Caco-2 (cell line): ENCODE measurements around the gene FAM83C. TPM values are rescaled to one million over a fixed set of nuclear protein-coding genes. Genes with fewer than 3 reads are reported as not detected.

ENCODE experiments used
- BruUV-seq: library from RNA; stranded (reverse); fragments of 400-500 nt; replicated peaks from 2 replicates; lab custom pipeline; 2021; lab: Mats Ljungman, UMichigan
- CTCF ChIA-PET: fragments of 300-600 bp; sonication (Branson Sonifier 250); formaldehyde crosslinking; loops from one replicate; lab custom pipeline; 2022; ENCODE audit warnings: antibody characterized with exemption; lab: Charles Lee
- POLR2A ChIA-PET: fragments of 300-600 bp; sonication (Branson Sonifier 250); formaldehyde crosslinking; loops from one replicate; lab custom pipeline; 2022; ENCODE audit warnings: antibody characterized with exemption; lab: Charles Lee
- DNase-seq, 2 experiments: peaks; one replicate each; pipeline versions ENCODE4 v3.0.0 to v3.0.0-alpha.2; 2020 to 2022
- H3K27me3 ChIP-seq: replicated peaks from 2 replicates; pipeline ENCODE4 v1.6.0; 2011; ENCODE audit warnings: low read length; ENCODE audit not compliant: control insufficient read depth, insufficient read depth
- H3K36me3 ChIP-seq: 2 replicates; pipeline ENCODE4 v1.5.1; 2011; ENCODE audit warnings: low read length; ENCODE audit not compliant: control insufficient read depth, insufficient read depth
- H3K4me1 ChIP-seq: fragments of 250-450 bp; sonication (Bioruptor Pico); 2 replicates; pipeline ENCODE4 v1.5.1; 2020; ENCODE audit warnings: mild to moderate bottlenecking
- H3K4me3 ChIP-seq: 2 replicates; pipeline ENCODE4 v1.5.1; 2011; ENCODE audit warnings: low read depth, mild to moderate bottlenecking, control low read depth, low read length
- H3K9me3 ChIP-seq: fragments of 250-450 bp; sonication (Bioruptor Pico); 2 replicates; pipeline ENCODE4 v1.5.1; 2020; ENCODE audit warnings: mild to moderate bottlenecking, moderate library complexity
- H3K27ac Mint-ChIP-seq: one replicate; pipeline ENCODE4 v1.8.0; 2022; ENCODE audit warnings: mixed read lengths; ENCODE audit not compliant: unreplicated experiment
- H3K27me3 Mint-ChIP-seq: one replicate; pipeline ENCODE4 v1.8.0; 2022; ENCODE audit warnings: mixed read lengths; ENCODE audit not compliant: insufficient read depth, unreplicated experiment
- H3K36me3 Mint-ChIP-seq: one replicate; pipeline ENCODE4 v1.8.0; 2022; ENCODE audit warnings: mild to moderate bottlenecking, mixed read lengths; ENCODE audit not compliant: insufficient read depth, unreplicated experiment
- H3K4me1 Mint-ChIP-seq: one replicate; pipeline ENCODE4 v1.8.0; 2022; ENCODE audit warnings: low read depth, mixed read lengths; ENCODE audit not compliant: unreplicated experiment
- H3K4me3 Mint-ChIP-seq: one replicate; pipeline ENCODE4 v1.8.0; 2022; ENCODE audit warnings: mild to moderate bottlenecking, moderate library complexity, mixed read lengths; ENCODE audit not compliant: unreplicated experiment
- H3K9me3 Mint-ChIP-seq: one replicate; pipeline ENCODE4 v1.8.0; 2022; ENCODE audit warnings: mixed read lengths; ENCODE audit not compliant: unreplicated experiment
- CTCF ChIP-seq, 2 experiments: fragments of 200-600 bp in 1 of 2; IDR thresholded peaks; 1 replicate in 1 of 2; 2 replicates in 1 of 2; pipeline versions ENCODE4 v1.5.1 to v1.8.0; 2011 to 2022; ENCODE audit warnings: antibody characterized with exemption in 1 of 2, control low read depth in 1 of 2, inconsistent platforms in 1 of 2, low read depth in 1 of 2, low read length in 1 of 2, mild to moderate bottlenecking in 1 of 2, moderate library complexity in 1 of 2; ENCODE audit not compliant: insufficient read depth in 1 of 2, severe bottlenecking in 1 of 2, unreplicated experiment in 1 of 2
- intact Hi-C: fragments of 100-400 bp; cut with micrococcal nuclease; formaldehyde crosslinking; loops from one replicate; pipeline ENCODE4 v1.10.0; 2022; ENCODE audit not compliant: unreplicated experiment
- total RNA-seq: library from RNA; stranded (reverse); gene quantifications from 2 replicates; pipeline ENCODE4 v1.2.3, GENCODE V29; 2022

FAM83C gene
- total RNA-seq, 1 experiment from 2014 or later, result not detected

- TF ChIP-seq CTCF (IDR thresholded peaks at IDR 0.05; ENCODE audit: insufficient read depth in 1 of 2, low read depth in 1 of 2, low read length in 1 of 2, severe bottlenecking in 1 of 2, unreplicated experiment in 1 of 2), result no peak
- ChIA-PET CTCF (interaction anchor here (0.7 to 1.8 kb wide), 2 partner anchors 15 to 20 kb away, joined by 3 to 7 read pairs; no protein-coding TSS in a partner anchor), POLR2A (no interaction called here)
- H3K4me1 ChIP-seq, result peaks cover 54% of the 10 kb centered on the region
- DNase-seq, result no peak
- Mint-ChIP-seq H3K27me3 (no peaks in the 10 kb centered on the region), H3K4me3 (no peak overlapping the region), H3K27ac (peak overlapping the region; percentile 24), H3K9me3 (no peaks in the 10 kb centered on the region), H3K36me3 (peaks cover 22% of the 10 kb centered on the region), H3K4me1 (peaks cover 55% of the 10 kb centered on the region)
- no peaks in the 10 kb centered on the region for H3K9me3 ChIP-seq
- H3K4me3 ChIP-seq, result no peak overlapping the region
- peaks cover 1% of the 10 kb centered on the region; the same call in 1 of the 2 replicates for H3K36me3 ChIP-seq
- BruUV-seq, result no TSS peak
- no peaks in the 10 kb centered on the region for H3K27me3 ChIP-seq
- intact Hi-C loops, result no loop called here
Measured at GRCh38 chr20:35314816-35315631, 22.8 kb upstream of the FAM83C start.

GRCh38 chr20:35312318-35312717 lies 20.1 kb upstream of the FAM83C start:
- peaks cover 32% of the 10 kb centered on the region for H3K4me1 ChIP-seq
- Mint-ChIP-seq H3K4me1 (peaks cover 35% of the 10 kb centered on the region), H3K36me3 (peaks cover 27% of the 10 kb centered on the region), H3K4me3 (no peak overlapping the region), H3K27ac (no peak overlapping the region), H3K9me3 (no peaks in the 10 kb centered on the region), H3K27me3 (no peaks in the 10 kb centered on the region)
- H3K9me3 ChIP-seq, result no peaks in the 10 kb centered on the region
- no peaks in the 10 kb centered on the region for H3K27me3 ChIP-seq
- no peak for DNase-seq
- intact Hi-C loops, result no loop called here
- ChIA-PET CTCF (interaction anchor here (0.7 kb wide), 1 partner anchor 15 kb away, joined by 5 read pairs; no protein-coding TSS in a partner anchor), POLR2A (no interaction called here)
- BruUV-seq, result no TSS peak
- peaks cover 3% of the 10 kb centered on the region; the same call in 1 of the 2 replicates for H3K36me3 ChIP-seq
- TF ChIP-seq CTCF (IDR thresholded peaks at IDR 0.05; ENCODE audit: insufficient read depth in 1 of 2, low read depth in 1 of 2, low read length in 1 of 2, severe bottlenecking in 1 of 2, unreplicated experiment in 1 of 2), result no peak
- H3K4me3 ChIP-seq, result no peak overlapping the region

- peaks cover 32% of the 10 kb centered on the region for H3K36me3 Mint-ChIP-seq
- H3K27me3 Mint-ChIP-seq, result no peaks in the 10 kb centered on the region
- no peak for TF ChIP-seq CTCF (IDR thresholded peaks at IDR 0.05; ENCODE audit: insufficient read depth in 1 of 2, low read depth in 1 of 2, low read length in 1 of 2, severe bottlenecking in 1 of 2, unreplicated experiment in 1 of 2)
- no peak overlapping the region for H3K4me3 Mint-ChIP-seq
- Histone ChIP-seq H3K36me3 (peaks cover 3% of the 10 kb centered on the region; the same call in 1 of the 2 replicates), H3K9me3 (no peaks in the 10 kb centered on the region), H3K4me1 (peaks cover 37% of the 10 kb centered on the region), H3K27me3 (no peaks in the 10 kb centered on the region), H3K4me3 (no peak overlapping the region)
- no TSS peak for BruUV-seq
- ChIA-PET POLR2A (no interaction called here), CTCF (no interaction called here)
- H3K9me3 Mint-ChIP-seq, result no peaks in the 10 kb centered on the region
- DNase-seq, result no peak
- H3K27ac Mint-ChIP-seq, result no peak overlapping the region
- peaks cover 40% of the 10 kb centered on the region for H3K4me1 Mint-ChIP-seq
- intact Hi-C loops, result no loop called here
Measured at GRCh38 chr20:35311822-35312221, 19.6 kb upstream of the FAM83C start.
